Muscle layer of colon (tissue), 2 donors: ENCODE data around the gene AP2M1.
A peak's percentile ranks its signal among the peaks of the same experiment; 100 is the strongest.

Source experiments
- H3K27ac ChIP-seq: one replicate; pipeline ENCODE4 v1.7.0; 2013; ENCODE audit warnings: low read depth, mild to moderate bottlenecking, low read length, moderate library complexity
- H3K27me3 ChIP-seq, 2 donors: one replicate each; pipeline ENCODE4 v1.7.0; 2013; ENCODE audit warnings: low read length in 2 of 2, mild to moderate bottlenecking in 2 of 2; ENCODE audit not compliant: insufficient read depth in 2 of 2, control insufficient read depth in 1 of 2
- H3K36me3 ChIP-seq: one replicate; pipeline ENCODE4 v1.7.0; 2013; ENCODE audit warnings: mild to moderate bottlenecking, low read length; ENCODE audit not compliant: insufficient read depth
- H3K4me1 ChIP-seq: one replicate; pipeline ENCODE4 v1.7.0; 2013; ENCODE audit warnings: mild to moderate bottlenecking, low read length; ENCODE audit not compliant: insufficient read depth
- H3K4me3 ChIP-seq, 2 donors: one replicate each; pipeline ENCODE4 v1.7.0; 2013; ENCODE audit warnings: low read length in 2 of 2, low read depth in 1 of 2, mild to moderate bottlenecking in 1 of 2, moderate library complexity in 1 of 2
- H3K9ac ChIP-seq: one replicate; pipeline ENCODE4 v1.7.0; 2013; ENCODE audit warnings: low read length
- H3K9me3 ChIP-seq: one replicate; pipeline ENCODE4 v1.7.0; 2013; ENCODE audit warnings: mild to moderate bottlenecking, low read length
- donor health status: abdominal sarcoma.
- donor health status: Adenocarcinoma of cecum.

The AP2M1 gene

GRCh38 chr3:184203526-184203925 lies 28.9 kb downstream of the AP2M1 start:
- Histone ChIP-seq H3K9me3 (no peaks in the 10 kb centered on the region), H3K36me3 (no peaks in the 10 kb centered on the region), H3K4me3 (no peak overlapping the region), H3K9ac (no peak overlapping the region), H3K27me3 (no peaks in the 10 kb centered on the region), H3K4me1 (no peaks in the 10 kb centered on the region), H3K27ac (no peak overlapping the region)

- no peaks in the 10 kb centered on the region for H3K27me3 ChIP-seq
- no peaks in the 10 kb centered on the region for H3K36me3 ChIP-seq
- no peak overlapping the region for H3K4me3 ChIP-seq
- H3K27ac ChIP-seq = no peak overlapping the region
- no peaks in the 10 kb centered on the region for H3K9me3 ChIP-seq
- H3K4me1 ChIP-seq = no peaks in the 10 kb centered on the region
- H3K9ac ChIP-seq = no peak overlapping the region
Measured at GRCh38 chr3:184209146-184209923, 34.7 kb downstream of the AP2M1 start.

DNA sequence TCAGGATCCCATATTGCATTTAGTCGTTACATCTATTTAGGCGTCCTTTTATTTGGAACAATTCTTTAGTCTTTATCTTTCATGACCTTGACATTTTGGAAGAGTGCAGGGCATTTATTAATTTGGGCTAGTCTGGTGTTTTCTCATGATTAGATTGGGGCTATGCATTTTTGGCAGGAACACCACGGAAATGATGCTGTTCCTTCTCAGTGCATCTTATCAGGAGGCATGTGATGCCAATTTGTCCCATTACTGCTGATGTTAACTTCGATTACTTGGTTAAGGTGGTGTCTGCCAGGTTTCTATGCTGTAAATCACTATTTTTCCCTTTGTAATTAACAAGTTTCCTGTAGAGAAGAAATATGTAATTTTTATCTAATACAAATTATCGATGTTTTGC lies 36.6 kb downstream of the AP2M1 start:
- H3K27me3 ChIP-seq = no peaks in the 10 kb centered on the region
- H3K4me3 ChIP-seq = no peak overlapping the region
- no peak overlapping the region for H3K27ac ChIP-seq
- no peaks in the 10 kb centered on the region for H3K4me1 ChIP-seq
- H3K9me3 ChIP-seq = no peaks in the 10 kb centered on the region
- H3K36me3 ChIP-seq = no peaks in the 10 kb centered on the region
- H3K9ac ChIP-seq = no peak overlapping the region

DNA sequence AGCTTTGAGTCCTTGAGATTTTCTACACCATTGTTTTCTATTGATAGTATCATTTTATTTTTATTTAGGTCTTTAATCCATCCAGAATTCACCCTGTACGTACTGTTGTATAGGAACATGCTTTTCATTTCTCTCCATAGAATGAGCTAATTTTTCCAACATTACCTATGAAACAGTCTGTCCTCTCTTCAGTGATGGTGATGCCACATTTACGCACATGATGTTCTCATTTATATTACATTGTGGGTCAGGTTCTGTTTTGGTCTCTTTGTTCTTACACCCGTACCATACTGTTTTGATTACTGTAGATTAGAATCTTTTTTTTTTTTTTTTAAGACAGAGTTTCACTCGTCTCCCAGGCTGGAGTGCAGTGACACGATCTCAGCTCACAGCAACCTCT lies 37.1 kb downstream of the AP2M1 start:
- no peak overlapping the region for H3K27ac ChIP-seq
- H3K27me3 ChIP-seq = no peaks in the 10 kb centered on the region
- H3K9ac ChIP-seq = no peak overlapping the region
- no peaks in the 10 kb centered on the region for H3K36me3 ChIP-seq
- H3K4me3 ChIP-seq = no peak overlapping the region
- no peaks in the 10 kb centered on the region for H3K9me3 ChIP-seq
- H3K4me1 ChIP-seq = no peaks in the 10 kb centered on the region

- no peak overlapping the region for H3K4me3 ChIP-seq
- no peaks in the 10 kb centered on the region for H3K36me3 ChIP-seq
- peaks cover 0 to 4% of the 10 kb centered on the region in 2 donors for H3K27me3 ChIP-seq
Measured at GRCh38 chr3:184218814-184219213, 44.2 kb downstream of the AP2M1 start.

DNA sequence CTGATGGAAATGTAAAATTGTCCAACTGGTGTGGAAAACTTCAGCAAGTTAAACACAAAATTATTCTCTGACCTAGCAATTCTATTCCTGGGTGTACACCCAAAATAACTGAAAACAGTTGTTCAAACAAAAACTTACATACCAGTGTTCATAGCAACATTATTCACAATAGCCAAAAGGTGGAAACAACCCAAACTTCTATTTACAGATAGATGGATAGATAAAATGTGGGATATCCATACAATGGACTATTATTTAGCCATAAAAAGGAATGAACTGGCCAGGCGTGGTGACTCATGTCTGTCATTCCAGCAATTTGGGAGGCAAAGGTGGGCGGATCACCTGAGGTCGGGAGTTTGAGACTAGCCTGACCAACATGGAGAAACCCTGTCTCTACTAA lies 47.9 kb downstream of the AP2M1 start:
- H3K9ac ChIP-seq = no peak overlapping the region
- H3K27me3 ChIP-seq = peaks cover 0 to 11% of the 10 kb centered on the region in 2 donors

More at GRCh38 chr3:184218814-184219213, 44.2 kb downstream of the AP2M1 start:
- no peak overlapping the region for H3K9ac ChIP-seq
- H3K4me1 ChIP-seq = no peaks in the 10 kb centered on the region
- H3K9me3 ChIP-seq = no peaks in the 10 kb centered on the region
- H3K27ac ChIP-seq = no peak overlapping the region

GRCh38 chr3:184223946-184224345 lies 49.3 kb downstream of the AP2M1 start:
- peaks cover 10 to 25% of the 10 kb centered on the region in 2 donors for H3K27me3 ChIP-seq

More for the DNA sequence above, 47.9 kb downstream of the AP2M1 start:
- no peak overlapping the region for H3K27ac ChIP-seq
- no peaks in the 10 kb centered on the region for H3K9me3 ChIP-seq
- no peaks in the 10 kb centered on the region for H3K36me3 ChIP-seq
- no peaks in the 10 kb centered on the region for H3K4me1 ChIP-seq
- H3K4me3 ChIP-seq = no peak overlapping the region

DNA sequence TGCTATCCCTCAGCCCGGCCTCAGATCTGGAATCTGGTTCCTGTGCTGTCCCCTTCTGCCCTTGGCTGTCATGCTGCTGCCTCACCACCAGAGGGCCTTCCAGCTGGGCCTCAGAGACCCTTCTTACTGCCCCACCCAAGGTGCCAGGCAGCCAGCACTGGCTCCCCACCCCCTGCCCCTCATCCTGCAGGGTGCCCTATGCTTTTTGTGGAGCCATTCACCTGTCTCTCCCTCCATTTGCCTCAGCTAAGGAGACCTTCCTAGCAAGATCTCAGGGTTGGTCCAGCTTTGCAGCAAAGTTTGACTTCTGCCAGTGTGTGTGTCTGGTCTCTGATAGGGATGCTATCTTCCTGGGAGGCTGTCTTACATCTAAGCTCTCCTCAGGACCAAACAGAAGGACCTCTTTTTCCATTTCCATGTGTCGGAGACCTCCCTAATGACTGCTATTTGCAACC lies 52.9 kb downstream of the AP2M1 start:
- H3K9ac ChIP-seq = no peak overlapping the region
- H3K27me3 ChIP-seq = peaks cover 29 to 51% of the 10 kb centered on the region in 2 donors
- H3K27ac ChIP-seq = no peak overlapping the region
- H3K4me3 ChIP-seq = no peak overlapping the region
- H3K4me1 ChIP-seq = peaks cover 13% of the 10 kb centered on the region
- no peaks in the 10 kb centered on the region for H3K36me3 ChIP-seq
- H3K9me3 ChIP-seq = no peaks in the 10 kb centered on the region

More at GRCh38 chr3:184223946-184224345, 49.3 kb downstream of the AP2M1 start:
- Histone ChIP-seq H3K36me3 (no peaks in the 10 kb centered on the region), H3K27ac (no peak overlapping the region), H3K9me3 (no peaks in the 10 kb centered on the region), H3K9ac (no peak overlapping the region), H3K4me3 (no peak overlapping the region), H3K4me1 (peaks cover 6% of the 10 kb centered on the region)

DNA sequence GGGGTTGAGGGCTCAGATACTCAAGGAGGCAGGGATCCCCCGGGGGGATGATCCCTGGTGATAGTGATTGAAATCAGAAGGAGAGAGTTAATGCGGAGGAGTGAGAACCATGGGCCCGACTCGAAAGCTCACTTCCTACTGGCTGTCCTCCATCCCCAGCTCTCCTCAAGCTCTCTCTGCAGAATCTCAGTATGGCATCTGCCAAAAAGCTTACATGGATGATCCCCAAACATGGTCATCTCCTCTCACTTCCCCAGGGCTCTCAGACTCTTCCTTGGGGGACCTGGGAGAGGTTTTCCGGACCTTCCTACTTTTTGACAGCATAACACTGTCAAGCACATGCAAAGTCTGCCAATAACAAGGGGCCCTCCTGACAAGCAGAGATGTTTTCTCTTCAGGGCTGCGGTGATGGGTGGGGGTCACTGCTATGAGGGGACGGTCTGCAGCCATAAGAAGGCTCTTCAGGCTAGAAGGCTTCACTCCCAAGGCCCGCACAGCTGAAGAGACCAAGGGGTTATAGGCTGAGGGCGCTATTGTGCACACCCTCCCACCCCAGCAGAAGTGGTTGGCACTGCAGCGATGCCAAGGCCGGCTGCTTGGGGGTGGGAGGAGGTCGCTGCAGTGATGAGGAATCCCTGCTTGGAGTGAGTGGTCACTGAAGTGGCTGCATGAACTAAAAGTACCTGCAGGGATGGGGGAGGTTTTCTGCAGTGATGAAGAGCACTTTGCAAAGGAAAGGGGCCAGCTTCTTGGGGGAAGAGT lies 53.9 kb downstream of the AP2M1 start:
- Histone ChIP-seq H3K9me3 (no peaks in the 10 kb centered on the region), H3K4me3 (peak overlapping the region; percentile 35 to 50), H3K9ac (no peak overlapping the region), H3K36me3 (no peaks in the 10 kb centered on the region), H3K27ac (no peak overlapping the region), H3K4me1 (peaks cover 13% of the 10 kb centered on the region), H3K27me3 (peaks cover 29 to 62% of the 10 kb centered on the region in 2 donors)

GRCh38 chr3:184229394-184230080 lies 54.9 kb downstream of the AP2M1 start, which contains the start of gene VWA5B2:
VWA5B2 (plus strand) TSS chr3:184229585; CDS start chr3:184230529, 944 bp downstream.
- H3K27ac ChIP-seq = no peak within 1 kb of the TSS
- no peaks in the 10 kb centered on the region for H3K36me3 ChIP-seq
- H3K27me3 ChIP-seq = peaks cover 29 to 62% of the 10 kb centered on the region in 2 donors
- H3K9ac ChIP-seq = no peak within 1 kb of the TSS
- H3K4me3 ChIP-seq = peak within 1 kb of the TSS; percentile 35 to 50
- H3K4me1 ChIP-seq = peaks cover 13% of the 10 kb centered on the region
- no peaks in the 10 kb centered on the region for H3K9me3 ChIP-seq

DNA sequence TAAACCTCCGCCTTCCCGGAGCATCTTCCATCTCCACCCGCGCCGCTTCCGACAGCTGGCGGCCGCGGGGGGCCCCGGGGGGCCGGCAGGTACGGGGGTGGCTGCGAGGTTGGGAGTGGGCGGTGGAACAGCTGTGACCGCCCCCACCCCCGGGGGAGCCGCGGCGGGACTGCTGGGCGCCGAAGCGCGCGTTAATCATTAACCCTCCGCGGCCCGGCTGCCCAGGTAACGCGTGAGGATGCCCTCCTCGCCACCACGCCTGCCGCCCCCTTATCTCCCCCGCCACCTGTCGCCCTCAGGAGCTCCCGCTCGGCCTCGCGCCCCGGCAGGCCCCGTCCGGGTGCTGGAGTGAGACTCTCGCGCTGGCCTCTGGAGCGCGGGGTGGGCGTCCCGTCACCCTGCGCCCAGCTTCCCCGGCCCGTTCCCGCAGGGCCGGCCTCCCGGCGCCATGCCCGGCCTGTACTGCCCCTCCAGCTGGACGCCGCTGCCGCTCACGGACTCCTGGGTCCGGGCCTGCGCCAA lies 55.5 kb downstream of the AP2M1 start:
- peak overlapping the region in 1 of 2 donors; percentile 50 for H3K4me3 ChIP-seq
- H3K36me3 ChIP-seq = no peaks in the 10 kb centered on the region
- H3K9ac ChIP-seq = no peak overlapping the region
- peaks cover 13% of the 10 kb centered on the region for H3K4me1 ChIP-seq
- H3K27ac ChIP-seq = no peak overlapping the region
- H3K9me3 ChIP-seq = no peaks in the 10 kb centered on the region
- peaks cover 29 to 62% of the 10 kb centered on the region in 2 donors for H3K27me3 ChIP-seq
